Measurements from ENCODE around the gene SIAH3.

The SIAH3 gene

DNA sequence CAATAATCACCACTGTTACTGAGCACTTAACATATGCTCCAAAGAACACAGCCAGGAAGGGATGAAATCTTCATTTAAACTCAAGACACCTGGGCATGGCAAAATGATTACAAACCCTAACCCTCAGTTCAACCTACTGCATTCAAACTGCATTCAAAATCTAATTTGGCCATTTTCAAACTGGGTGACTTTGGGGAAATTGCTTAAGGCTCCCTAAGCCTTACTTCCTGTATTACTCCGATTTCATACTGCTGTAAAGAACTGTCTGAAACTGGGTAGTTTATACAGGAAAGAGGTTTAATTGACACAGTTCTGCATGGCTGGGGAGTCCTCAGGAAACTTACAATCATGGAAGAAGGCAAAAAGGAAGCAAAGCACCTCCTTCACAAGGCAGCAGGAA lies 99.0 kb downstream of the SIAH3 start:
- TF ChIP-seq FOXP2 (optimal IDR thresholded peaks at IDR 0.05; ENCODE audit: borderline replicate concordance, extremely low read depth, extremely low read length, insufficient read depth) (no peak), SIN3A (IDR thresholded peaks at IDR 0.05; ENCODE audit: borderline replicate concordance, insufficient read depth, low read length) (no peak), POLR2AphosphoS5 (IDR thresholded peaks at IDR 0.05; ENCODE audit: low read depth, low read length) (no peak), TAF1 (IDR thresholded peaks at IDR 0.05; ENCODE audit: borderline replicate concordance, insufficient read depth, low read length) (no peak)
- TF ChIP-seq, protein P1, sequence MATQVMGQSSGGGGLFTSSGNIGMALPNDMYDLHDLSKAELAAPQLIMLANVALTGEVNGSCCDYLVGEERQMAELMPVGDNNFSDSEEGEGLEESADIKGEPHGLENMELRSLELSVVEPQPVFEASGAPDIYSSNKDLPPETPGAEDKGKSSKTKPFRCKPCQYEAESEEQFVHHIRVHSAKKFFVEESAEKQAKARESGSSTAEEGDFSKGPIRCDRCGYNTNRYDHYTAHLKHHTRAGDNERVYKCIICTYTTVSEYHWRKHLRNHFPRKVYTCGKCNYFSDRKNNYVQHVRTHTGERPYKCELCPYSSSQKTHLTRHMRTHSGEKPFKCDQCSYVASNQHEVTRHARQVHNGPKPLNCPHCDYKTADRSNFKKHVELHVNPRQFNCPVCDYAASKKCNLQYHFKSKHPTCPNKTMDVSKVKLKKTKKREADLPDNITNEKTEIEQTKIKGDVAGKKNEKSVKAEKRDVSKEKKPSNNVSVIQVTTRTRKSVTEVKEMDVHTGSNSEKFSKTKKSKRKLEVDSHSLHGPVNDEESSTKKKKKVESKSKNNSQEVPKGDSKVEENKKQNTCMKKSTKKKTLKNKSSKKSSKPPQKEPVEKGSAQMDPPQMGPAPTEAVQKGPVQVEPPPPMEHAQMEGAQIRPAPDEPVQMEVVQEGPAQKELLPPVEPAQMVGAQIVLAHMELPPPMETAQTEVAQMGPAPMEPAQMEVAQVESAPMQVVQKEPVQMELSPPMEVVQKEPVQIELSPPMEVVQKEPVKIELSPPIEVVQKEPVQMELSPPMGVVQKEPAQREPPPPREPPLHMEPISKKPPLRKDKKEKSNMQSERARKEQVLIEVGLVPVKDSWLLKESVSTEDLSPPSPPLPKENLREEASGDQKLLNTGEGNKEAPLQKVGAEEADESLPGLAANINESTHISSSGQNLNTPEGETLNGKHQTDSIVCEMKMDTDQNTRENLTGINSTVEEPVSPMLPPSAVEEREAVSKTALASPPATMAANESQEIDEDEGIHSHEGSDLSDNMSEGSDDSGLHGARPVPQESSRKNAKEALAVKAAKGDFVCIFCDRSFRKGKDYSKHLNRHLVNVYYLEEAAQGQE (IDR thresholded peaks at IDR 0.05; ENCODE audit: insufficient read depth in 1 of 2, low read depth in 2 of 2, low read length in 2 of 2): no peak

DNA sequence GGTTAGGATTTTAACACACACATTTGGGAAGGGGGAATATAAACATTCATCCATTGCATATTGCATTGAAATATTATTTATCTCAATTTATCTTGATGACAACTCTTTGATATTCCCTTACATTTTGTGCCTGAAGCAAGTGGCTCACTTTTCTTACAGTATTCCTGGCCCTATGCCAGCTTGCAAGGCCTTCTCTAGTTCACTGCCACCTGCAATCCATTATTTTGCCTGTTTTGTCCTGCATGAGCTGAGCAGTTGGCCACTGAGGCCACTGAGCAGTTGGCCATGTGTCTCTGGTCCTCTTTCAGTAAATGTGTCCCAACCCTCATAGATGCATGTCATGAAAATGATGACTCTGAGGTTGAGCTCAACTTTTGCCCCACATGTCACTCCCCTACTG lies 99.7 kb downstream of the SIAH3 start:
- TF ChIP-seq TAF1 (IDR thresholded peaks at IDR 0.05; ENCODE audit: borderline replicate concordance, insufficient read depth, low read length): no peak
- TF ChIP-seq FOXP2 (optimal IDR thresholded peaks at IDR 0.05; ENCODE audit: borderline replicate concordance, extremely low read depth, extremely low read length, insufficient read depth): no peak

DNA sequence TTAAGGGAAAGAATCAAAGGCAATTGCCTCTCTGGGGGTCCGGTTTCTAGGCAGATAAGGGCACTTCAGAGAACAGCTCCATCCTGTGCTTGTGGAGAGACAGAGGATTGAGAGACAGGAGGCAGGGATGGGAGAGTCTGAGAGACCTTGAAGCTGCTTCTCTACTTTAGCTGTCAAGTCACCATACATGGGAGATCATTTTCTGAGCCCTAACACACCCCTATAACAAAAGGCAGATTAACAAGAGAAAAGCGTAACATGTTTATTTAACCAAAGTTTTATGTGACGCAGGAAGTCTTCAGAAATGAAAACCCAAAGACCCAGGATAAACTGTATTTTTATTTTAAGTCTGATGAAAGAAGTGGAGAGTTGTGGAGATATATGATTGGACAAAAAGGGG lies 101.0 kb downstream of the SIAH3 start:
- TF ChIP-seq TAF1 (IDR thresholded peaks at IDR 0.05; ENCODE audit: borderline replicate concordance, insufficient read depth, low read length): no peak
- no peak for TF ChIP-seq POLR2AphosphoS5 (IDR thresholded peaks at IDR 0.05; ENCODE audit: low read depth, low read length)
- no peak for TF ChIP-seq FOXP2 (optimal IDR thresholded peaks at IDR 0.05; ENCODE audit: borderline replicate concordance, extremely low read depth, extremely low read length, insufficient read depth)
- TF ChIP-seq SIN3A (IDR thresholded peaks at IDR 0.05; ENCODE audit: borderline replicate concordance, insufficient read depth, low read length): no peak
- TF ChIP-seq, protein P1 (IDR thresholded peaks at IDR 0.05; ENCODE audit: insufficient read depth in 1 of 2, low read depth in 2 of 2, low read length in 2 of 2): no peak

DNA sequence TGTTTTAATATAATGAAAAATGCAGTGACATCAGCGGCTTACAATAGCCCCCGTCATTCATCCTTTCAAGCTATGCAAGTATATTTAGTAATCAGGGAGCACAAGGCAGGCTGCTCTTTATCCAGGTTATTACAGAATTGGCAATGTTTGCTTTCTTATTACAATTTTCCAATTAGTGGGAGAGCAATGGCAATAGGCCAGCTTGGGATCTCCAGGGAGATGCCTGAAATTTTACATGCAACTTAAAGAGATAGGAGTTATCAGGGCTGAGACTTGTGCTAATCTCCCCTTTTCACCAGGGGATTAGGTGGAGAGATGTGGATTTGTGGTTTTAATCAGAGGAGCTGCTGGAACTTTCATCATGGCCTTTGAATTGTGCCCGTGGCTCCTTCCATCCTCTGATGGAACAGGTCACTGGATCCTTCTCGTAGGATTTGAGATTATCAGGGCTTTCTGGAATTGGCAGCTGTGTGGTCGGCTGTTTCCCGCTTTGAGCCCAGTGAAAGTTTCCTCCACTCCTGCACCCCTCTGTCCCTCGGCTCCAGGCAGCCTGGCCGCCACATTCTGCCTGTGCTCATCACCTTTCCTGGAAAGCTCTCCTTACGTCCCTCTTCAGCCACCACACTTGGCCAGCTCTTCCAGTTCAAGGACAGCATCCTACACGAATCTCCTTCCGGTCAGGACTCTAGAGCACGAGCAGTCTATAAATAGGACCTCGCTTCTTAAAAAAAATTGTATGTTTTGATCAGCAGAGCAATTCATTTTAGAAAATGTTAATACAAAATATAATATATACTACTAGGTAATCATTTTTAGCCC lies 102.4 kb downstream of the SIAH3 start:
- TF ChIP-seq, protein P1 (IDR thresholded peaks at IDR 0.05; ENCODE audit: insufficient read depth in 1 of 2, low read depth in 2 of 2, low read length in 2 of 2): no peak
- no peak for TF ChIP-seq TAF1 (IDR thresholded peaks at IDR 0.05; ENCODE audit: borderline replicate concordance, insufficient read depth, low read length)
- no peak for TF ChIP-seq POLR2AphosphoS5 (IDR thresholded peaks at IDR 0.05; ENCODE audit: low read depth, low read length)
- no peak for TF ChIP-seq FOXP2 (optimal IDR thresholded peaks at IDR 0.05; ENCODE audit: borderline replicate concordance, extremely low read depth, extremely low read length, insufficient read depth)

DNA sequence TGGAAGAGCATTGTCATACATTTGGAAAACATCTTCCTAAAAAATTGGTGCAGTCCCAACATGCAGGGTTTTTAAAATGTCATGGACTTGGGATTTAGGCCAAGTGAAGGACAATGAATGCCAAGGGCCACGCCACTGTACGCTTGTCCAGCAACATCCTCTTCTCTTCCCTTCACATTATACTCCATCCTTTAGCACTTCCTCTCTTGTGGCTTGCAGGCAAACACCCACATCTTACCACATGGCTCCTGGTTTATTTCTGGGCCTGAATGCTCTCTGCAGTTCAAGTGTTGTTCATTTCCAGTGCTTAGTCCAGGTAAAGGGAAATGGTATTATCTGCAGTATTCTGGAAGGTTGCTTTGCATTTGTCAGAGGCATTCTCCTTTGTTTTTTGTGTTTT lies 104.5 kb downstream of the SIAH3 start:
- no peak for TF ChIP-seq TAF1 (IDR thresholded peaks at IDR 0.05; ENCODE audit: borderline replicate concordance, insufficient read depth, low read length)
- no peak for TF ChIP-seq SIN3A (IDR thresholded peaks at IDR 0.05; ENCODE audit: borderline replicate concordance, insufficient read depth, low read length)
- no peak for TF ChIP-seq FOXP2 (optimal IDR thresholded peaks at IDR 0.05; ENCODE audit: borderline replicate concordance, extremely low read depth, extremely low read length, insufficient read depth)
- TF ChIP-seq POLR2AphosphoS5 (IDR thresholded peaks at IDR 0.05; ENCODE audit: low read depth, low read length): no peak
- TF ChIP-seq, protein P1 (IDR thresholded peaks at IDR 0.05; ENCODE audit: insufficient read depth in 1 of 2, low read depth in 2 of 2, low read length in 2 of 2): no peak
